ENCODE data around the gene SORCS2.

The SORCS2 gene

DNA sequence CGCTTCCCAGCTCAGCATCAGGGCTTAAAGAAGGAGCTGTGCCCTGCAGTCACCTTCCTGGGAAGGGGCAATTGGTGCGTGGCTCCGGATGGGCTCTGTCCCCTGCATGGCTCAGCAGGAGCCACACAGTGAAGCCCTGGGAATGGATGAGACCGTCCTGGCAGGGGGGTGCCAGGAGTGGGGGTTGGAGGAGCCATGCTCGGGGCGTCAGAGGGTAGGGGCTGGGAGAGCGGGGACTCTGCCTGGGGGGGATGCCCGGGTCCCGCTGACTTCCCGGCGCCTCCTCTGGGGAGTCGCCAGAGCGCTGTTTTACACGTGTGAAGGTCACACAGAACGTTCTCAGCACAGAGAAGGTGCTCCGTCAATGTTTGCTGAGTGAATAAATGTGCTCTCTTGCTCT, 563.2 kb downstream of the SORCS2 start:
- Histone ChIP-seq H3K4me3 (ENCODE audit: control insufficient read depth in 1 of 7, extremely low read depth in 1 of 7, insufficient read depth in 4 of 7, low read depth in 2 of 7, low read length in 6 of 7) (no peak overlapping the region), H3K4me1 (ENCODE audit: control extremely low read depth in 1 of 4, control insufficient read depth in 4 of 4, insufficient read depth in 4 of 4, low read length in 3 of 4) (no peaks in the 10 kb centered on the region), H3K9me3 (ENCODE audit: control extremely low read depth in 1 of 5, control insufficient read depth in 4 of 5, insufficient read depth in 2 of 5, low read depth in 1 of 5, low read length in 4 of 5) (peaks cover 0 to 5% (median 0%) of the 10 kb centered on the region in 5 experiments), H3K36me3 (ENCODE audit: control insufficient read depth in 4 of 4, insufficient read depth in 4 of 4, low read length in 3 of 4) (no peaks in the 10 kb centered on the region), H3K27ac (ENCODE audit: insufficient read depth in 1 of 2, low read depth in 1 of 2, low read length in 2 of 2, poor library complexity in 1 of 2, severe bottlenecking in 2 of 2) (no peak overlapping the region), H3K27me3 (replicated peaks in 2 of 5; ENCODE audit: control insufficient read depth in 4 of 5, insufficient read depth in 5 of 5, low read length in 4 of 5) (peaks cover 0 to 44% (median 8%) of the 10 kb centered on the region in 5 experiments)
- WGBS (ENCODE audit: insufficient coverage), result 80% methylated on average over 15 of the region's 16 CpGs
- no peak for DNase-seq
- POLR2A ChIA-PET, result no interaction called here
- CTCF ChIA-PET, result no interaction called here

- Histone ChIP-seq H3K9me3 (ENCODE audit: control extremely low read depth in 1 of 5, control insufficient read depth in 4 of 5, insufficient read depth in 2 of 5, low read depth in 1 of 5, low read length in 4 of 5) (peaks cover 0 to 4% (median 0%) of the 10 kb centered on the region in 5 experiments), H3K4me1 (ENCODE audit: control extremely low read depth in 1 of 4, control insufficient read depth in 4 of 4, insufficient read depth in 4 of 4, low read length in 3 of 4) (no peaks in the 10 kb centered on the region), H3K36me3 (ENCODE audit: control insufficient read depth in 4 of 4, insufficient read depth in 4 of 4, low read length in 3 of 4) (no peaks in the 10 kb centered on the region), H3K27ac (ENCODE audit: insufficient read depth in 1 of 2, low read depth in 1 of 2, low read length in 2 of 2, poor library complexity in 1 of 2, severe bottlenecking in 2 of 2) (no peak overlapping the region), H3K4me3 (ENCODE audit: control insufficient read depth in 1 of 7, extremely low read depth in 1 of 7, insufficient read depth in 4 of 7, low read depth in 2 of 7, low read length in 6 of 7) (no peak overlapping the region), H3K27me3 (replicated peaks in 2 of 5; ENCODE audit: control insufficient read depth in 4 of 5, insufficient read depth in 5 of 5, low read length in 4 of 5) (peaks cover 0 to 43% (median 8%) of the 10 kb centered on the region in 5 experiments)
- ChIA-PET POLR2A (no interaction called here), CTCF (no interaction called here)
- WGBS (ENCODE audit: insufficient coverage), result 90% methylated on average over 8 of the region's 14 CpGs
- DNase-seq, result no peak
Observed at GRCh38 chr4:7756071-7756470, 563.7 kb downstream of the SORCS2 start.

GRCh38 chr4:7756561-7757355, 564.4 kb downstream of the SORCS2 start:
- peak in 1 of 3 donors; percentile 8 for DNase-seq
- Histone ChIP-seq H3K9me3 (ENCODE audit: control extremely low read depth in 1 of 5, control insufficient read depth in 4 of 5, insufficient read depth in 2 of 5, low read depth in 1 of 5, low read length in 4 of 5) (no peaks in the 10 kb centered on the region), H3K4me1 (ENCODE audit: control extremely low read depth in 1 of 4, control insufficient read depth in 4 of 4, insufficient read depth in 4 of 4, low read length in 3 of 4) (no peaks in the 10 kb centered on the region), H3K36me3 (ENCODE audit: control insufficient read depth in 4 of 4, insufficient read depth in 4 of 4, low read length in 3 of 4) (no peaks in the 10 kb centered on the region), H3K4me3 (ENCODE audit: control insufficient read depth in 1 of 7, extremely low read depth in 1 of 7, insufficient read depth in 4 of 7, low read depth in 2 of 7, low read length in 6 of 7) (no peak overlapping the region), H3K27ac (ENCODE audit: insufficient read depth in 1 of 2, low read depth in 1 of 2, low read length in 2 of 2, poor library complexity in 1 of 2, severe bottlenecking in 2 of 2) (no peak overlapping the region), H3K27me3 (replicated peaks in 2 of 5; ENCODE audit: control insufficient read depth in 4 of 5, insufficient read depth in 5 of 5, low read length in 4 of 5) (peaks cover 0 to 36% (median 8%) of the 10 kb centered on the region in 5 experiments)
- POLR2A ChIA-PET, result interaction anchor here (0.5 kb wide), 1 partner anchor 86 kb away, joined by 3 read pairs; no protein-coding TSS in a partner anchor
- CTCF ChIA-PET, result interaction anchor here (1.0 kb wide), 1 partner anchor 10 kb away, joined by 3 read pairs; no protein-coding TSS in a partner anchor
- WGBS (ENCODE audit: insufficient coverage), result 81% methylated on average over 27 of the region's 32 CpGs

DNA sequence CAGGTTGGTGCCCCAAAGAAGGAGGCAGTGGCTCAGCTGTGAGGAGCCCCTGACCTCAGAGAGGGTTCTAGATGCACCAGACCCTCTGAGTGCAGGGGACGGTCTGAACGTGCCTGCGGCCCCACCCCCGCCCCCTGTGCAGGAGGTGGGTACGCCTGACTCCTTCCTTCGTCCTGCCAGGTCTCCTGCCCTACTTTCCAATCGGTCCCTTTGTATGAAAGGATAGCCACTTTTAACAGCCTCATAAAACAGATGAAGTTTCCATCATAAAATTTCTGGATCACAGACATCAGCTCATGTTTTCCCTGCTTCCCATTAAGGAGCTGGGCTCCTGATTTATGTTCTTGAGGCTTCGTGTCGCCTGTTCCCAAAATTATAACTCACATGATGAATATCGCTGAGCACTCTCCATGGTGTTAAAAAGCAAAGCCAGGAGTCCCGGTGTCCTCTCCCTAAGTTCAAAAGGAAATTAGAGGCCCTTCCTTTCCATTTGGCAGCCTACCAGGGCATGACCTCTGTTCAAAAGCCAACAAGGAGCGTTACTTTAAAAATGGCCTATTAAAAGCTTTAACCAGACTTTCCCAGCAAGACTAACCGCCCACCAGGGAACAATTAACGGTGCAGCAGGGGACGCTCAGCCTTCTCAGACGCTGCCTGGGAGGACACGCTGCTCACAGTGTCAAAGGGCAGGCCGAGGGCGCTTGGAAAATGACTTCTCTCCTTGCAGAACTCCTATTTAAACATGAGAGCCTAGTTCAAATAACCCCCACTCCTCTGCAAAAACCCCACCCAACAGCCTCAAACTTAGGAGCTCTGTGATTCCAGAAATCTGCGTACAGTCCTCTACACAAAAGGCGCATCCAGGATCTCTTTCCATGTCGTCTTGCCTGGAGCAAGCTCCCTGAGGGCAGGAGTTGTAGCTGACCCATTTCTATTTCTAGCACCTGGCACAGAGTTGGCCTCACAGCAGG, 565.4 kb downstream of the SORCS2 start:
- DNase-seq, result no peak
- Histone ChIP-seq H3K4me1 (ENCODE audit: control extremely low read depth in 1 of 4, control insufficient read depth in 4 of 4, insufficient read depth in 4 of 4, low read length in 3 of 4) (no peaks in the 10 kb centered on the region), H3K4me3 (ENCODE audit: control insufficient read depth in 1 of 7, extremely low read depth in 1 of 7, insufficient read depth in 4 of 7, low read depth in 2 of 7, low read length in 6 of 7) (no peak overlapping the region), H3K27me3 (replicated peaks in 2 of 5; ENCODE audit: control insufficient read depth in 4 of 5, insufficient read depth in 5 of 5, low read length in 4 of 5) (peaks cover 0 to 39% (median 8%) of the 10 kb centered on the region in 5 experiments), H3K36me3 (ENCODE audit: control insufficient read depth in 4 of 4, insufficient read depth in 4 of 4, low read length in 3 of 4) (no peaks in the 10 kb centered on the region), H3K27ac (ENCODE audit: insufficient read depth in 1 of 2, low read depth in 1 of 2, low read length in 2 of 2, poor library complexity in 1 of 2, severe bottlenecking in 2 of 2) (no peak overlapping the region), H3K9me3 (ENCODE audit: control extremely low read depth in 1 of 5, control insufficient read depth in 4 of 5, insufficient read depth in 2 of 5, low read depth in 1 of 5, low read length in 4 of 5) (no peaks in the 10 kb centered on the region)
- ChIA-PET POLR2A (no interaction called here), CTCF (interaction anchor here (0.7 to 7.0 kb wide), 6 partner anchors 9 to 272 kb away, joined by 3 to 70 read pairs (median 4); no protein-coding TSS in a partner anchor)
- WGBS (ENCODE audit: insufficient coverage), result 77% methylated on average over 18 of the region's 22 CpGs

GRCh38 chr4:7758476-7758875, 566.1 kb downstream of the SORCS2 start:
- ChIA-PET CTCF (interaction anchor here (1.6 to 7.0 kb wide), 4 partner anchors 10 to 229 kb away, joined by 4 to 70 read pairs (median 6); no protein-coding TSS in a partner anchor), POLR2A (no interaction called here)
- Histone ChIP-seq H3K4me3 (ENCODE audit: control insufficient read depth in 1 of 7, extremely low read depth in 1 of 7, insufficient read depth in 4 of 7, low read depth in 2 of 7, low read length in 6 of 7) (no peak overlapping the region), H3K9me3 (ENCODE audit: control extremely low read depth in 1 of 5, control insufficient read depth in 4 of 5, insufficient read depth in 2 of 5, low read depth in 1 of 5, low read length in 4 of 5) (no peaks in the 10 kb centered on the region), H3K27me3 (replicated peaks in 2 of 5; ENCODE audit: control insufficient read depth in 4 of 5, insufficient read depth in 5 of 5, low read length in 4 of 5) (peaks cover 0 to 46% (median 8%) of the 10 kb centered on the region in 5 experiments), H3K27ac (ENCODE audit: insufficient read depth in 1 of 2, low read depth in 1 of 2, low read length in 2 of 2, poor library complexity in 1 of 2, severe bottlenecking in 2 of 2) (no peak overlapping the region), H3K36me3 (ENCODE audit: control insufficient read depth in 4 of 4, insufficient read depth in 4 of 4, low read length in 3 of 4) (no peaks in the 10 kb centered on the region), H3K4me1 (ENCODE audit: control extremely low read depth in 1 of 4, control insufficient read depth in 4 of 4, insufficient read depth in 4 of 4, low read length in 3 of 4) (no peaks in the 10 kb centered on the region)
- no peak for DNase-seq
- 88% methylated on average over 5 of the region's 11 CpGs for WGBS (ENCODE audit: insufficient coverage)

- Histone ChIP-seq H3K27me3 (replicated peaks in 2 of 5; ENCODE audit: control insufficient read depth in 4 of 5, insufficient read depth in 5 of 5, low read length in 4 of 5) (peaks cover 0 to 52% (median 8%) of the 10 kb centered on the region in 5 experiments), H3K36me3 (ENCODE audit: control insufficient read depth in 4 of 4, insufficient read depth in 4 of 4, low read length in 3 of 4) (no peaks in the 10 kb centered on the region), H3K4me3 (ENCODE audit: control insufficient read depth in 1 of 7, extremely low read depth in 1 of 7, insufficient read depth in 4 of 7, low read depth in 2 of 7, low read length in 6 of 7) (peak overlapping the region in 1 of 7 experiments; percentile 28), H3K4me1 (ENCODE audit: control extremely low read depth in 1 of 4, control insufficient read depth in 4 of 4, insufficient read depth in 4 of 4, low read length in 3 of 4) (no peaks in the 10 kb centered on the region), H3K9me3 (ENCODE audit: control extremely low read depth in 1 of 5, control insufficient read depth in 4 of 5, insufficient read depth in 2 of 5, low read depth in 1 of 5, low read length in 4 of 5) (no peaks in the 10 kb centered on the region), H3K27ac (ENCODE audit: insufficient read depth in 1 of 2, low read depth in 1 of 2, low read length in 2 of 2, poor library complexity in 1 of 2, severe bottlenecking in 2 of 2) (no peak overlapping the region)
- 66% methylated on average over 11 of the region's 12 CpGs for WGBS (ENCODE audit: insufficient coverage)
- no peak for DNase-seq
- ChIA-PET CTCF (interaction anchor here (1.4 to 7.0 kb wide), 5 partner anchors 9 to 229 kb away, joined by 3 to 70 read pairs (median 5); no protein-coding TSS in a partner anchor), POLR2A (no interaction called here)
Observed at GRCh38 chr4:7759216-7759615, 566.9 kb downstream of the SORCS2 start.

Measured in common myeloid progenitor, CD34-positive (primary cell).